Gastrocnemius medialis (tissue), 4 donors: ENCODE measurements around the gene SGSM2. TPM values are rescaled to one million over a fixed set of nuclear protein-coding genes. Genes with fewer than 3 reads are reported as not detected.
A peak's percentile ranks its signal among the peaks of the same experiment; 100 is the strongest.

Source experiments
- ATAC-seq, 2 donors: fragments of 150-250 bp; one replicate each; pipeline ENCODE4 v1.9.1; 2016
- DNase-seq, 2 donors: peaks; one replicate each; pipeline ENCODE4 v3.0.0-alpha.2; 2019
- H3K27ac ChIP-seq, 4 donors: fragments of 200-600 bp; sonication (generic); 1 replicate in 1 of 4; 2 replicates in 3 of 4; pipeline ENCODE4 v1.5.1; 2016 to 2018; ENCODE audit warnings: mild to moderate bottlenecking in 2 of 4, moderate library complexity in 1 of 4
- H3K27me3 ChIP-seq, 3 donors: fragments of 200-600 bp; sonication (generic) in 2 of 3; 1 replicate in 1 of 3; 2 replicates in 2 of 3; pipeline versions ENCODE4 v1.5.1 to v1.6.0; 2016 to 2019; ENCODE audit warnings: mild to moderate bottlenecking in 1 of 3, moderate library complexity in 1 of 3
- H3K36me3 ChIP-seq, 2 donors: fragments of 200-600 bp; sonication (generic) in 1 of 2; one replicate each; pipeline ENCODE4 v1.5.1; 2017 to 2018
- H3K4me1 ChIP-seq, 2 donors: fragments of 200-600 bp; sonication (generic) in 1 of 2; one replicate each; pipeline ENCODE4 v1.5.1; 2016 to 2017; ENCODE audit warnings: mild to moderate bottlenecking in 2 of 2
- H3K4me3 ChIP-seq, 4 donors: fragments of 200-600 bp; sonication (generic) in 3 of 4; 1 replicate in 1 of 4; 2 replicates in 3 of 4; pipeline ENCODE4 v1.5.1; 2016 to 2019; ENCODE audit warnings: mild to moderate bottlenecking in 2 of 4
- H3K9me3 ChIP-seq, 3 donors: fragments of 200-600 bp; sonication (generic) in 2 of 3; 1 replicate in 1 of 3; 2 replicates in 2 of 3; pipeline ENCODE4 v1.5.1; 2016 to 2019
- CTCF ChIP-seq, 5 experiments: fragments of 450-650 bp in 3 of 5; fragments of 200-600 bp in 2 of 5; sonication (generic) in 2 of 5; IDR thresholded peaks in 4 of 5; conservative IDR thresholded peaks in 1 of 5; 1 replicate in 4 of 5; 2 replicates in 1 of 5; pipeline ENCODE4 v1.5.1; 2016 to 2019; ENCODE audit warnings: antibody characterized with exemption in 5 of 5, mild to moderate bottlenecking in 3 of 5, moderate library complexity in 3 of 5
- POLR2A ChIP-seq, 2 donors: fragments of 450-650 bp; IDR thresholded peaks; one replicate each; pipeline ENCODE4 v1.6.1; 2017; ENCODE audit warnings: antibody characterized with exemption in 2 of 2, mild to moderate bottlenecking in 2 of 2, moderate library complexity in 2 of 2
- in situ Hi-C, 4 donors: fragments of 200-750 bp; cut with MboI; loops; one replicate each; pipeline versions ENCODE4 v1.15.0 to v1.8.0; 2017; ENCODE audit warnings: low sequenced_read_pairs in 4 of 4
- intact Hi-C: fragments of 100-400 bp; cut with DNase I; formaldehyde crosslinking; loops from one replicate; pipeline ENCODE4 v1.15.1; 2023; ENCODE audit warnings: low total_unique reads
- total RNA-seq, 4 donors: library from RNA; depleted of rRNA; stranded (reverse); fragments of >200 nt; gene quantifications; one replicate each; pipeline versions ENCODE4 v1.1.0 to v1.2.3, GENCODE V29; 2016

SGSM2 gene
- total RNA-seq, 4 donors from 2014 or later: 6.1 to 20.1 (median 9.6) TPM

DNA sequence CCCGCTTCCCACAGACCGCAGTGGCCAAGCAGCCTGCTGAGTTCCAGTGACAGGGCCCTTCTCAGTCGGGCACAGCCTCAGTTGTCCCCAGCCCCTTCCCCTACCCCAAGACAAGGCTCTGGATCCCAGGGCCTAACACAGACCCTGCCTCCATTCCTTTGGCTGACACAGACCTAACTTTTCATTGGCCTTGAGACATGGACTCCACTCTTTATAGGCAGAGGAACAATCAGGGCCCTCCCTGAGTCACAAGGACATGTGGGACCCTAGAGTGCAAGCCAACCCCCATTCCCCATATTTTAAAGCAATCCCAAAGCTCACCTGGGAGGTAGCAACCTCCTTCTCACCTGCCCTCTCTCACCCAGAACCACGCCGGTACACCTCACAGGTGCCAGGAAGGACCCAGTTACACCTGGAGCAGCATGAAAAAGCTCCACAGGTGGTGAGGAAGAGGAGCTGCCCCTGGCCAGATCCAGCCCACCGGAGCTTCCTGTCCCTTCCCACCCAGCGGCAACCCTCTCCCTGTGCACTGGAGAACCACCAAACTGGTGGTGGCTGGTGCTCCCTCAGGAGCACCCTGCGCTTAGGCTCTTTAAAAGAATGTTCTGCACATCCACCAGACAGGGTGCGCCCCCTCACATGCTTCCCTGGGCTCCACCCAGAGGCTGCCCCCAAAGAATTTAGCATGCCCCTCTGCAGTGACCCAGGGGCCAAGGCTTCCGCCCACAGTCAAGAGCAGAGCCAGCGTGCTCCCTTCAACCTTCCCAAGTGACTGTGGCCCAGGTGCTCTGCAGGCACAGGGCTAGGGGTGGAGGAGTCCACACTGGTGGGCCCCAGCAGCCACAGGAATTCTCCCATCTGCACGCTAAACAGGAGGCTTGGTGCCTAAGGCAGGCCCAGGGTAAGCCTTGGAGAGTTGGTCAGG, 60.2 kb downstream of the SGSM2 start:
- intact Hi-C loops (loop anchor here (10.0 kb wide), 1 partner anchor 1967 kb away; the partner anchor contains the start of gene UBE2G1), in situ Hi-C loops (no loop called here)
- H3K4me3 ChIP-seq: peak overlapping the region; percentile 40 to 58 (median 47)
- DNase-seq (no peak), ATAC-seq (no peak)
- peak overlapping the region; percentile 97 to 99 (median 99) for H3K27ac ChIP-seq
- H3K4me1 ChIP-seq: peaks cover 47 to 53% of the 10 kb centered on the region in 2 donors
- no peaks in the 10 kb centered on the region for H3K27me3 ChIP-seq
- no peaks in the 10 kb centered on the region for H3K36me3 ChIP-seq
- no peaks in the 10 kb centered on the region for H3K9me3 ChIP-seq
- no peak for TF ChIP-seq CTCF (IDR thresholded peaks at IDR 0.05 in 4 of 5, conservative IDR thresholded peaks at IDR 0.05 in 1 of 5)
- no peak for TF ChIP-seq POLR2A (IDR thresholded peaks at IDR 0.05)

GRCh38 chr17:2398182-2398581, 60.9 kb downstream of the SGSM2 start:
- in situ Hi-C loops (no loop called here), intact Hi-C loops (loop anchor here (10.0 kb wide), 1 partner anchor 1967 kb away; the partner anchor contains the start of gene UBE2G1)
- Histone ChIP-seq H3K4me3 (peak overlapping the region; percentile 63 to 89 (median 78)), H3K27ac (peak overlapping the region; percentile 97 to 99 (median 99)), H3K27me3 (no peaks in the 10 kb centered on the region), H3K4me1 (peaks cover 53 to 60% of the 10 kb centered on the region in 2 donors), H3K9me3 (no peaks in the 10 kb centered on the region), H3K36me3 (no peaks in the 10 kb centered on the region)
- no peak for ATAC-seq
- TF ChIP-seq POLR2A (IDR thresholded peaks at IDR 0.05): no peak
- no peak for TF ChIP-seq CTCF (IDR thresholded peaks at IDR 0.05 in 4 of 5, conservative IDR thresholded peaks at IDR 0.05 in 1 of 5)
- no peak for DNase-seq

- DNase-seq (peak in 1 of 2 donors; percentile 70), ATAC-seq (peak; percentile 19 to 23)
- intact Hi-C loops: loop anchor here (10.0 kb wide), 1 partner anchor 1966 kb away; the partner anchor contains the start of gene UBE2G1
- Histone ChIP-seq H3K4me1 (peaks cover 60 to 67% of the 10 kb centered on the region in 2 donors), H3K27ac (peak overlapping the region; percentile 97 to 99 (median 99)), H3K9me3 (no peaks in the 10 kb centered on the region), H3K36me3 (no peaks in the 10 kb centered on the region), H3K27me3 (no peaks in the 10 kb centered on the region), H3K4me3 (peak overlapping the region; percentile 63 to 89 (median 78))
- TF ChIP-seq CTCF (IDR thresholded peaks at IDR 0.05 in 4 of 5, conservative IDR thresholded peaks at IDR 0.05 in 1 of 5) (no peak), POLR2A (IDR thresholded peaks at IDR 0.05) (no peak)
- in situ Hi-C loops: no loop called here
Measured at GRCh38 chr17:2398655-2399571, 61.6 kb downstream of the SGSM2 start.
